ENCODE results near the gene ARHGAP31.

GRCh38 chr3:119279584-119280243 is 14.5 kb upstream of the ARHGAP31 start:
- TF ChIP-seq, protein P1, sequence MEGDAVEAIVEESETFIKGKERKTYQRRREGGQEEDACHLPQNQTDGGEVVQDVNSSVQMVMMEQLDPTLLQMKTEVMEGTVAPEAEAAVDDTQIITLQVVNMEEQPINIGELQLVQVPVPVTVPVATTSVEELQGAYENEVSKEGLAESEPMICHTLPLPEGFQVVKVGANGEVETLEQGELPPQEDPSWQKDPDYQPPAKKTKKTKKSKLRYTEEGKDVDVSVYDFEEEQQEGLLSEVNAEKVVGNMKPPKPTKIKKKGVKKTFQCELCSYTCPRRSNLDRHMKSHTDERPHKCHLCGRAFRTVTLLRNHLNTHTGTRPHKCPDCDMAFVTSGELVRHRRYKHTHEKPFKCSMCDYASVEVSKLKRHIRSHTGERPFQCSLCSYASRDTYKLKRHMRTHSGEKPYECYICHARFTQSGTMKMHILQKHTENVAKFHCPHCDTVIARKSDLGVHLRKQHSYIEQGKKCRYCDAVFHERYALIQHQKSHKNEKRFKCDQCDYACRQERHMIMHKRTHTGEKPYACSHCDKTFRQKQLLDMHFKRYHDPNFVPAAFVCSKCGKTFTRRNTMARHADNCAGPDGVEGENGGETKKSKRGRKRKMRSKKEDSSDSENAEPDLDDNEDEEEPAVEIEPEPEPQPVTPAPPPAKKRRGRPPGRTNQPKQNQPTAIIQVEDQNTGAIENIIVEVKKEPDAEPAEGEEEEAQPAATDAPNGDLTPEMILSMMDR (conservative IDR thresholded peaks at IDR 0.05 in 1 of 2, IDR thresholded peaks at IDR 0.05 in 1 of 2; ENCODE audit: low read depth in 1 of 2, low read length in 2 of 2): no peak
- no peak for TF ChIP-seq EZH2 (IDR thresholded peaks at IDR 0.05; ENCODE audit: low read length, missing control alignments)
